NCI-H1694 treated with DMSO at 0.1 percent for 48 hours (cell line): ENCODE data around the gene PTPN2.

Experiments
- DNase-seq: peaks from one replicate; lab custom pipeline; 2025; lab: John Stamatoyannopoulos, UW

PTPN2 gene

GRCh38 chr18:12857991-12858544, 26.0 kb downstream of the PTPN2 start:
- no peak for DNase-seq

GRCh38 chr18:12857215-12857905, 26.7 kb downstream of the PTPN2 start:
- no peak for DNase-seq

DNA sequence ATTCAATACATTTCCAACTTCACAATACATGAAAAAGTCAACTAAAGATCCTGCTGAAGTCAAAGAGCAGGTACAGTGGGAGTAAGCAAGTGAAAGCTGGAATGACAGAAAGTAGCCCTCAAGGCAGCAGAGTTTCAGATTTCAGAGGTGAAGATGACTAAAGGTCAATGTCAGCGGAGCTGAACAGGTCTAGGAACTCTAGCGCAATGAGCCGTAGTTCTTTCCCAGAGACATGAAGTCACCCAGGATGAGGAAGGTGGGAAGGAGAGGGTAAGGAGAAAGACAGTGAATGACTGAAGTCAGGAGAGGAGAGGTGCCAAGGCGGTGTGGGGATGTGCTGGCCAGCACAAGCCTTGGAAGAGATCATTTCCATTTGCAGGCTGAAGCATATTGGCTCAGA, 28.1 kb downstream of the PTPN2 start:
- DNase-seq, result no peak

DNA sequence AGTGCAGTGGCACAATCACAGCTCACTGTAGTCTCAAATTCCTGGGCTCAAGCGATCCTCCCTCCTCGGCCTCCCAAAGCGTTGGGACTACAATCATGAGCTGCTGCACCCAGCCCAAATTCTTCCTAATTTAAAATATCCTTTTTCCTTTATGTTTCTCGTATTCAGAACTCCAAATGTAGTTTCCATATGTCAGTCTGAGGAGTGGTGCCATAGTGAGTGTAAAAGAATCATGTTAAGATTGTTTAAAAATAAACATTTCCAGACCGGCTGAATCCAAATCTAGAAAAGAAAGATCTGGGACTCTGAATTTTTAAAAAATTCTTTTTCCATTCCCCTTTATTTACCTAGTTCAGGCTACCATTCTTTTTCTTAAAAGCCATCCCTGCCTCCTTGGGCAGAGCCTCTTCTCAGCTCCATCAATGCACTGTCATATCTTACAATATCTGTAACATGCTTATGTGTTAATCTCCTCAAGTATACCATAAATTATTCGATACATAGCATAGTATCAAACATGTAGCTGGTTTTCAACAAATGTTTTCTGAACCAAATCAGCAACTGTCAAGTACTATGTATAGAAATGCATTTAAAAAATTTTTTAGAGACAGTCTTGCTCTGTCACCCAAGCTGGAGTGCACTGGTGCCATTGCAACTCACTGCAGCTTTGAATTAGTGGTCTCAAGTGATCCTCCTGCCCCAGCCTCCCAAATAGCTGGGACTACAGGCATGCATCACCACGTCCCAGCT, 31.3 kb downstream of the PTPN2 start:
- no peak for DNase-seq

GRCh38 chr18:12851716-12852115, 32.3 kb downstream of the PTPN2 start:
- DNase-seq, result no peak

DNA sequence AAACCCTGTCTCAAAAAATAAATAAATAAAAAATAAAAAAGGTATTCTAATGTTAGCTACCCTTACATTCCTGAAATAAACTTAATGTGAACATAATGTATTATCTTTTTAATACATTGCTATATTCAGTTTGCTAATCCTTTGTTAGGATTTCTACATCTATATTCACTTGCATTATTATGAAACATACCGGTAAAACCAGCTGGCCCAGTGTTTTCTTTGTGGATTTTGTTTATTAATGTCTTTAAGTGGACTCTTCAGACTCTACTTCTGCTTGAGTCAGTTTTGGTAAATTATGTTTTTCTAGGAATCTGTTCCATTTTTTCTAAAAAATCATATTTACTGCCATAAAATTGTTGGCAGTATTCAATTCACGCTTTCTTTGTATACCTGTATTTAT, 34.5 kb downstream of the PTPN2 start:
- no peak for DNase-seq

DNA sequence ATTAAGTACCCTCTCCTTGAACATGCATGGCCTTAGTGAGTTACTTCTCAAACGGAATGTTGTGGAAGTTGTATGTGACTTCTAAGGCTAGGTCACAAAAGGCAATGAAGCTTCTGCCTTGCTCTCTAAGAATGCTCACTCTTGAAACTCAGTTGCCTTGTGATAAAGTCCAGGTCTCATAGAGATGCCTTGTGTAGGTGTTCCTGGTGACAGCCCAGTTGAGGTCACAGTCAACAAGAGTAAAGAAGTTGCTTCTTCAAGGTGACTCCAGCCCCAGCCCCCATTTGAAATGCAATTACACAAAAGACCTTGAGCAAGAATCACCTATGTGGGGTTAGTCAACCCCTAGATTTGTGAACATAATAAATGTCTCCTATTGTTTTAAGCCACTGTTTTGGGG, 35.6 kb downstream of the PTPN2 start:
- DNase-seq, result no peak

DNA sequence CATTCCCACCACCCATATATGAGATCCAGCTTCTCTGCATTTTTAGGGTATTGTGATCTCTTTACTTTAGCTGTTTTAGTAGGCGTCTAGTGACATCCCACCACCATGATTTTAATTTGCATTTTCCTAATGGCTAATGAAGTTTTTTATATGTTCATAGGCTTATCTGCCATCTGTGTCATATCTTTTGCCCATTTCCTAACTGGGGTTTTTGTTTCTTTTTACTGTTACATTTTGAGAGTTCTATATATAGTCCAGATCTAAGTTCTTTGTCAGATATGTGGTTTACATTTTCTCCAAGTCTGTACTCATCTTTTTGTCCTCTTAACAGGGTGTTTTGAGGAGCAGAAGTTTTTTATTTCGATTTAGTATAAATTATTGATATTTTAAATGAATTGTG, 39.6 kb downstream of the PTPN2 start:
- no peak for DNase-seq

DNA sequence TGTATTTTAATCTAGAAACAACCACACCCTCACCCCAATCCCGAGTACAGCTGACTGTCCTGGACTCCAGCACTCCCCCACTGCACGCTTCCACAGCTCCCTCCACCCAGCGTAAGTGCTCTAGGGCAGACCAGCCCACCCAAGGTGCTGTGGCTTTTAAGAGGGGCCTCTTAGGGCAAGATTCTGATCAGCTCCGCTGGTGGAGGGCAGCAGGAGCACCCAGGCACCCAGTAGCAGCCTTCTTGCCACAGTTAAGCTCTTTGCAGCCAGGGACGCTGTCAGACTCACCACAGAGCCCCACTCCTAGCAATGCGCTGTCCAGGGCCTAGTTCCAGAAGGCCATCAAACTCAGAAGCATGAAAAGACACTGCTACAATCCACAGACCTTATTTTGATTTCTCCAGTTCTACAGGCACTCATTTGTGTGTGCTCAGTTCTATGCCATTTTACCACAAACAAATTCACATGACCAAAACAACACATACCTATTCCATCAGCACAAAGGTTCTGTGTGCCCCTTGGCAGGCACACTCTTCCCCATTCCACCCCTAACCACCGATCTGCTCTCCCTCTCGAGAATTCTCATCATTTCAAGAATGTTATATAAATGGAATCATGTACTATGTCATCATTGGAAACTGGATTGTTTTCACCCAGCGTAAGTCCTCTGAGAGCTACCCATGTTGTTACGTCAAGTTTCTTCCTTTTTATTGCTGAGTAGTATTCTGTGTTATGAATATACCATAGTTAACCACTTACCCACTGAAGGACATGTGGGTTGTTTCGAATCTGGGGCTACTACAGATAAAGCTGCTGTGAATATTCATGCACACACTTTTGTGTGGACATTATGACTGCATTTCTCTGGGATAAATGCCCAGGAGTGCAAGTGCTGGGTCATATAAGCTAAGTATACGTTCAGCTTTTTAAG, 40.4 kb downstream of the PTPN2 start:
- DNase-seq, result no peak

GRCh38 chr18:12842459-12843380, 41.3 kb downstream of the PTPN2 start:
- no peak for DNase-seq

DNA sequence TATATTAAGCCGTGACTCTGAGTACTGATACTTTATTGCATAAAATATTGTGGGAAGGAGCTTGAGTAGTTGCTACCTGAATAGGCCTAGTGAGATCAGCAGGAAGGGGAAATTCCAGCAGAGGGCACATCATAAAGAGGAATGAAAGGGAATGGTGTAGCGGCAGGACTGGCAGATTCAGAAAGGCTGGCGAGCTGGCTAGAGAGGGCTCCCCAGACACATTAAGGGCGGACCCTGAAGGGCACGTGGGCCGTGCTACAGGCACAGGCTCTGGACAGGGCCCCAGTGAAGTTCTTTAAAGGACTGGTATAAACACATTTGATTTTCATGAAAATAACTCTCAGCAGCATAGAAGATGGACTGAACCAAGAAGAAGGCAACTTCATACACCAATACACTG, 43.0 kb downstream of the PTPN2 start:
- DNase-seq, result no peak

DNA sequence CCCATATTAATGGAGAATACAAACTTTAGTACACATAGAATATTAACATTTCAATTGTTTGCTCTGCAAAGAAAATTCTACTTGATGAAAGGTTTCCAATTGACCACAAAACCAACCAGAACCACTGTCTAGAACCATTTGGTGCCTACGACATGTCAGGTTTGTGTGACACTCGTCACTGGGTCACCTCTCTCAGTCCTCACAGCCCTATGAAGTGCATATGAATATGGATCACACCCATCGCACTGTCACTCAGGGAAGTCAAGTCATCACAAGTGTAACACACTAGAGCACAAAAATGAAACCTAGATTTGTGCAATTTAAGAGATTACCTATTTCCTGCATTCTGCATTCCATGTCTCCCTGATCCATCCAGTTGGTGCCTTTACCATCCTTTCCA, 43.7 kb downstream of the PTPN2 start:
- no peak for DNase-seq

- DNase-seq, result no peak
Measured at GRCh38 chr18:12839526-12840196, 44.4 kb downstream of the PTPN2 start.

DNA sequence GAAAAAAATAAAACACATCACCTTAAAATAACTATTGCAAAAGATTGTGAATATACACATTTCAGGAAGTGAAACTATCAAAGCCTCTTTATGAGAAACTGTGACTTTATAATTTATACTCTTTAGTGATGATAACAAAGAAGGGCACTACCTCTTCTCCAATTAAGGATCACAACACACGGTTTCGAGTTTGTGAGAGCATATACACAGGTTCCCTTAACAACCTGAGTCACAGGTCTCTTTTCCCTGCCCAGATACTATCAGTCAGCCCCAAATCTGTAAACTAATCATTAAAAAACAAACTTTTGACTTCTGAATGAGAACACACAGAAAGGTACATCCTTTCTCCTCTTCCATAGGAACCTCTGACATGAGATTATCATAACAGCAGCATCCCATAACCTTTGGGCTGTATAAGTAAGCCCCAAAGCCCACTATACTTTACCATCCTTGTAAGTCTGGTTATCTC, 44.9 kb downstream of the PTPN2 start:
- DNase-seq, result no peak

GRCh38 chr18:12838178-12838634, 45.8 kb downstream of the PTPN2 start:
- DNase-seq, result no peak

DNA sequence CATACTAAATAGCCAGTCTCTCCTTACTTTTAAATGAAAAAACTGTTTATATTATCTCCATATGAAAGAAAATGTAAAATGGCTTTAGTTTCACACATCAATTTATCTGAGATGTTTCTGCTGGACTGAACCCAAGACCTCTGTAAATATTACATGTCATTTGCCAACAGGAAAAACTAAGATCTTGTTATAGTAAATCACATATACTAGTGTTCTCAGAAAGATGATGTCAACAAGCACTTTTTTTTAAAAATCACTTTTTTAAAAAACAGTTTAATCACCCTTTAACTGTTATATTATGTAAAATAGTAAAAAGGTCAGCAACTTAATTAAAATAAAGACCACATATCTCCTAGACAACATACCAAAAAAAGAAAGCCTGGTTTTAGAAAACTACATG, 46.3 kb downstream of the PTPN2 start:
- DNase-seq, result no peak

- no peak for DNase-seq
Measured at GRCh38 chr18:12836551-12836950, 47.5 kb downstream of the PTPN2 start.

DNA sequence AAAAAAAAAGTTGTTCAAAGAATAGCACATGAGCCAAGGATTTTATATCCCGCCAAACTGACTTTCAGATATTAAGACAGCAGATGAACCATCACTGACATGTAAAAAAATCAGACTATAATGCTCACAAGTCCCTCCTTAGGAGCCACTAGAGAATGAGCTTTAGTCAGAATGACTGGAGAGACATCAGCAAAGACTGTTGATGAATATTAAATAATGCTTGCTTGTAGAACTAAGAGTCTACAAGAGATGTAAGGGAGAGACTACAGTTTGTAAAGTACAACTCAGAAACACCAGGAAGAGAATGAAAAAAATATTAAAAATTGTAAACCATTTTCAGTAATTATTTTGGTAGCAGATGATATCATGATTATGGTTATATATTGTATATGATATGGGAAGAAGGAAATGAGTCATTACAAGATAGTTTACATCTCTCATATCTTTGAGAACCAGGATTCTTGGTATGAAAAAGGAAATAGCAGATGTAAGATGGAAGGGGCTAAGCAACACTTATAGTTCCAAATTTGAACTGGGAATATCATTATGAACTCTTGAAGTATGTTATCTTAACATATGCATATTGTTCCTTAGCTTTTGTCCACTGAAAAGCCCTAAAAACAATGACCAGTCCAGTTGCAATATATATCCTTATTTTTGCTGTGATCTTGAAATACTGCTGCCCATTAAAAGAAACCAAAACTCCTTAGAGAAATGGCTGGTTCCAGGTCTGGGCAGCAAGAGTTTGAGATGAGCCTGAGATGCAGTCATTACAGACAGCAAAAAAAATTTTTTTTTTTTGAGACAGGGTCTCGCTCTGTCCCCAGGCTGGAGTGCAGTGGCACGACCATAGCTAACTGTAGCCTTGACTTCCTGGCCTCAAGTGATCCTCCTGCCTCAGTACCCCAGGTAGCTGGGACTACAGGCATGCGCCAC, 55.7 kb downstream of the PTPN2 start:
- DNase-seq, result no peak

DNA sequence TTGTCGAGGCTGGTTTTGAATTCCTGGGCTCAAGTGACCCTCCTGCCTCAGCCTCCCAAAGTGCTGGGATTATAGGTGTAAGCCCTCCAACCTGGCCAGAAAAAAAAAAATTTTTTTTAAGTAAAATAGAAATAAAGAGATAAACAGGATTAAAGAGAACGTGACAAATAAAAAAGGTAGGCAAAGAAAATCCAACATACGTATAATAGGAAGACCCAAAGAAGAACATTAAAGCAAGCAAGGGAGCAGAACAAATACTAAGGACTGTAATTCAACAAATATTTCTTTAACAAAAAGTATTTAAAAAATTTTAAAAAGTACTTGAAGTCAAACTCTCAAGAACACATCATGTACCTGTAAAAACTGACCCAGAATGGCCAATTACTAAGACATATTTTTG, 56.4 kb downstream of the PTPN2 start:
- DNase-seq, result no peak
